Mesendoderm (in vitro differentiated cells): ENCODE results near the gene SLC7A5.
A peak's percentile ranks its signal among the peaks of the same experiment; 100 is the strongest.
"Not testable (repeated sequence)": the region's sequence is repeated elsewhere in the genome, so short reads cannot be mapped to it uniquely, and the experiment has no call there.

Experiments
- DNase-seq: peaks from one replicate; pipeline ENCODE4 v3.0.0; 2013
- H2AK5ac ChIP-seq: 2 replicates; pipeline ENCODE4 v1.6.1; 2013; ENCODE audit warnings: low read length, inconsistent platforms
- H2BK120ac ChIP-seq: 2 replicates; pipeline ENCODE4 v1.6.1; 2013; ENCODE audit warnings: low read depth, mild to moderate bottlenecking, low read length, moderate library complexity, mixed read lengths
- H2BK15ac ChIP-seq: replicated peaks from 2 replicates; pipeline ENCODE4 v1.6.1; 2013; ENCODE audit warnings: low read depth, mild to moderate bottlenecking, moderate library complexity
- H2BK5ac ChIP-seq: 2 replicates; pipeline ENCODE4 v1.6.1; 2013; ENCODE audit warnings: low read length, inconsistent platforms
- H3K18ac ChIP-seq: 2 replicates; pipeline ENCODE4 v1.6.1; 2013; ENCODE audit warnings: mild to moderate bottlenecking, low read length, mixed read lengths
- H3K23ac ChIP-seq: one replicate; pipeline ENCODE4 v1.6.1; 2013; ENCODE audit warnings: low read length
- H3K27ac ChIP-seq: 2 replicates; pipeline ENCODE4 v1.5.1; 2013; ENCODE audit warnings: low read depth, mild to moderate bottlenecking, inconsistent platforms, low read length, moderate library complexity
- H3K27me3 ChIP-seq: 2 replicates; pipeline ENCODE4 v1.6.1; 2013; ENCODE audit warnings: low read length, control low read depth, mild to moderate bottlenecking, inconsistent platforms; ENCODE audit not compliant: insufficient read depth, poor library complexity
- H3K36me3 ChIP-seq: 2 replicates; pipeline ENCODE4 v1.6.1; 2013; ENCODE audit warnings: low read length, inconsistent platforms; ENCODE audit not compliant: control insufficient read depth, insufficient read depth
- H3K4ac ChIP-seq: one replicate; pipeline ENCODE4 v1.6.1; 2013; ENCODE audit warnings: low read depth, mild to moderate bottlenecking, low read length, moderate library complexity
- H3K4me1 ChIP-seq: 2 replicates; pipeline ENCODE4 v1.6.1; 2013; ENCODE audit warnings: low read depth, low read length, inconsistent platforms; ENCODE audit not compliant: control insufficient read depth
- H3K4me2 ChIP-seq: 2 replicates; pipeline ENCODE4 v1.6.1; 2013; ENCODE audit warnings: low read length
- H3K4me3 ChIP-seq: 2 replicates; pipeline ENCODE4 v1.5.1; 2013; ENCODE audit warnings: mild to moderate bottlenecking, low read length
- H3K56ac ChIP-seq: one replicate; pipeline ENCODE4 v1.6.1; 2013; ENCODE audit warnings: low read length
- H3K79me1 ChIP-seq: 2 replicates; pipeline ENCODE4 v1.6.1; 2013; ENCODE audit warnings: low read length, inconsistent platforms
- H3K79me2 ChIP-seq: 2 replicates; pipeline ENCODE4 v1.6.1; 2013; ENCODE audit warnings: mild to moderate bottlenecking, low read length; ENCODE audit not compliant: control insufficient read depth, insufficient read depth
- H3K9ac ChIP-seq: 2 replicates; pipeline ENCODE4 v1.6.1; 2013; ENCODE audit warnings: low read length, inconsistent platforms
- H4K5ac ChIP-seq: one replicate; pipeline ENCODE4 v1.6.1; 2013; ENCODE audit warnings: low read length
- H4K8ac ChIP-seq: one replicate; pipeline ENCODE4 v1.6.1; 2013; ENCODE audit warnings: low read depth, mild to moderate bottlenecking, control low read depth, low read length, moderate library complexity
- WGBS: extraction: QIAGEN DNeasy Blood & Tissue Kit; methylation state at CpG from one replicate; pipeline ENCODE4 v1.1.7; 2013; ENCODE audit warnings: low lambda C conversion rate, missing lambda C conversion rate; ENCODE audit not compliant: insufficient coverage; ENCODE audit errors: extremely low coverage; 5-methylcytosine and 5-hydroxymethylcytosine counted together

The SLC7A5 gene

GRCh38 chr16:87885371-87885967 lies 16.2 kb upstream of the SLC7A5 start:
- H4K5ac ChIP-seq, H2BK5ac ChIP-seq, H3K4me1 ChIP-seq, H2BK15ac ChIP-seq, H3K4me3 ChIP-seq, H3K56ac ChIP-seq, H3K4ac ChIP-seq, H3K79me1 ChIP-seq, H3K36me3 ChIP-seq, H3K4me2 ChIP-seq, H2BK120ac ChIP-seq, H3K27me3 ChIP-seq, H3K79me2 ChIP-seq, H3K18ac ChIP-seq, H4K8ac ChIP-seq, H3K27ac ChIP-seq, H3K9ac ChIP-seq, H2AK5ac ChIP-seq, DNase-seq, H3K23ac ChIP-seq: not testable (repeated sequence)
- no CpG with 5 or more reads among the region's 8 CpGs for WGBS

GRCh38 chr16:87882436-87883019 lies 13.2 kb upstream of the SLC7A5 start:
- H3K23ac ChIP-seq, result no peak overlapping the region

GRCh38 chr16:87881324-87882200 lies 12.3 kb upstream of the SLC7A5 start:
- no peaks in the 10 kb centered on the region for H3K27me3 ChIP-seq
- no peak overlapping the region for H3K9ac ChIP-seq
- H3K4me1 ChIP-seq, result no peaks in the 10 kb centered on the region
- H3K36me3 ChIP-seq, result no peaks in the 10 kb centered on the region
- no peak overlapping the region for H3K4ac ChIP-seq
- no peak overlapping the region for H3K4me3 ChIP-seq
- WGBS, result no CpG with 5 or more reads among the region's 24 CpGs
- H3K79me1 ChIP-seq, result no peaks in the 10 kb centered on the region
- H2BK120ac ChIP-seq, result no peak overlapping the region
- no peak overlapping the region for H3K23ac ChIP-seq
- H3K18ac ChIP-seq, result no peak overlapping the region
- no peak overlapping the region for H4K5ac ChIP-seq
- H2AK5ac ChIP-seq, result no peak overlapping the region
- peak overlapping the region; percentile 33 for H3K27ac ChIP-seq
- no peak for DNase-seq
- H2BK15ac ChIP-seq, result no peak overlapping the region
- no peaks in the 10 kb centered on the region for H3K79me2 ChIP-seq
- no peak overlapping the region for H2BK5ac ChIP-seq
- no peak overlapping the region for H4K8ac ChIP-seq
- no peak overlapping the region for H3K4me2 ChIP-seq
- no peak overlapping the region for H3K56ac ChIP-seq

More at GRCh38 chr16:87882436-87883019, 13.2 kb upstream of the SLC7A5 start:
- Histone ChIP-seq H3K56ac (peak overlapping the region; percentile 34), H2BK15ac (no peak overlapping the region), H3K4me2 (no peak overlapping the region), H3K36me3 (no peaks in the 10 kb centered on the region), H4K5ac (no peak overlapping the region), H3K4me1 (no peaks in the 10 kb centered on the region), H2AK5ac (no peak overlapping the region), H3K27ac (no peak overlapping the region), H3K79me2 (no peaks in the 10 kb centered on the region), H3K79me1 (no peaks in the 10 kb centered on the region), H3K9ac (no peak overlapping the region), H3K4me3 (no peak overlapping the region), H3K4ac (no peak overlapping the region), H3K27me3 (no peaks in the 10 kb centered on the region), H2BK5ac (no peak overlapping the region), H3K18ac (no peak overlapping the region), H4K8ac (no peak overlapping the region), H2BK120ac (no peak overlapping the region)
- no peak for DNase-seq
- no CpG with 5 or more reads among the region's 29 CpGs for WGBS

GRCh38 chr16:87880117-87880696 lies 10.9 kb upstream of the SLC7A5 start:
- H3K79me2 ChIP-seq, result no peaks in the 10 kb centered on the region
- no peak overlapping the region for H3K4me3 ChIP-seq
- H3K18ac ChIP-seq, result no peak overlapping the region
- no peak overlapping the region for H3K9ac ChIP-seq
- H3K27ac ChIP-seq, result no peak overlapping the region
- H3K79me1 ChIP-seq, result no peaks in the 10 kb centered on the region
- no peaks in the 10 kb centered on the region for H3K36me3 ChIP-seq
- H3K4ac ChIP-seq, result no peak overlapping the region
- no peak overlapping the region for H3K23ac ChIP-seq
- H3K4me1 ChIP-seq, result peaks cover 1% of the 10 kb centered on the region
- no peak for DNase-seq
- H2BK15ac ChIP-seq, result no peak overlapping the region
- no peak overlapping the region for H2AK5ac ChIP-seq
- H2BK5ac ChIP-seq, result no peak overlapping the region
- peak overlapping the region; percentile 7 for H3K56ac ChIP-seq
- H4K8ac ChIP-seq, result no peak overlapping the region
- H3K4me2 ChIP-seq, result no peak overlapping the region
- no peak overlapping the region for H2BK120ac ChIP-seq
- H4K5ac ChIP-seq, result no peak overlapping the region
- no peaks in the 10 kb centered on the region for H3K27me3 ChIP-seq
- WGBS, result no CpG with 5 or more reads among the region's 17 CpGs

DNA sequence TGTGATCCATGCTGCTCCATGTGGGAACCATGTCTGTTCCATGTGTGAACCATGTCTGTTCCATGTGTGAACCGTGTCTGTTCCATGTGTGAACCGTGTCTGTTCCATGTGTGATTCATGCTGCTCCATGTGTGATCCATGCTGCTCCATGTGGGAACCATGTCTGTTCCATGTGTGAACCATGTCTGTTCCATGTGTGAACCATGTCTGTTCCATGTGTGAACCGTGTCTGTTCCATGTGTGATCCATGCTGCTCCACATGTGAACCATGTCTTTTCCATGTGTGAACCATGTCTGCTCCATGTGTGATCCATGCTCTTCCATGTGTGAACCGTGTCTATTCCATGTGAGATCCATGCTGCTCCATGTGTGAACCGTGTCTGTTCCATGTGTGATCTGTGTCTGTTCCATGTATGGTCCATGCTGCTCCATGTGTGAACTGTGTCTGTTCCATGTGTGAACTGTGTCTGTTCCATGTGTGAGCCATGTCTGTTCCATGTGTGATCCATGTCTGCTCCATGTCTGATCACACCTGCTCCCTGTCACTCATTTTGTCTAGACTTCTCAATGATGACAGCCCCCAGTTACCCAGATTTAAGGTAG lies 10.2 kb upstream of the SLC7A5 start:
- not testable (repeated sequence) for H4K8ac ChIP-seq, H3K9ac ChIP-seq, H3K27ac ChIP-seq, H3K23ac ChIP-seq, H2AK5ac ChIP-seq, H3K56ac ChIP-seq, H3K27me3 ChIP-seq, H2BK15ac ChIP-seq, H2BK5ac ChIP-seq, H3K4me1 ChIP-seq, H4K5ac ChIP-seq, H3K36me3 ChIP-seq, H3K79me2 ChIP-seq, H3K4me3 ChIP-seq, H3K18ac ChIP-seq, H3K79me1 ChIP-seq, H3K4ac ChIP-seq, DNase-seq, H2BK120ac ChIP-seq, H3K4me2 ChIP-seq
- no CpG with 5 or more reads among the region's 5 CpGs for WGBS
